WI38 (cell line): ENCODE measurements around the gene OCRL.

ENCODE experiments used
- H3K4me3 ChIP-seq: 2 replicates; pipeline ENCODE4 v1.5.1; 2011; ENCODE audit warnings: low read depth, mild to moderate bottlenecking, control low read depth, low read length
- TF ChIP-seq, protein P1 (sequence below): IDR thresholded peaks from 2 replicates; pipeline ENCODE4 v1.5.1; 2012; ENCODE audit warnings: low read depth, mild to moderate bottlenecking, control low read depth, low read length

Gene OCRL

DNA sequence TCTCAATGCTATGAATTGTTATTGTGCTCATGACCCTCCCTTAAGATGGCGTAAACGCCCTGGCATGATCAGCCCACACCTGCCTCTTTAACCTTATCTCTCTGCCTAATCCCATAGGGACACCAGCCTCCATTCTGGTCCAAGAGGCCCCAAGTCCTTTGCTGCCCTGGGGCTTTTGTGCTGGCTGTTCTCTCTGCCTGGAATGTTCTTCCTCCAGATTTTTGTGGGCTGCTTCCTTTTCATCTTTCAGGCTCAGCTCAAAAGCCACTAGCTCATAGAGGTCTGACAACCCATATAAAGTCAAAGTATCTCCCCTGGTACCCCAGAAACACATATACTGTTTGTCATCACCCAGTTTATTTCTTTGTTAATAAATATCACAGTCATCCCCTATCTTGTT lies 72.3 kb downstream of the OCRL start:
- H3K4me3 ChIP-seq: no peak overlapping the region
- TF ChIP-seq, protein P1, sequence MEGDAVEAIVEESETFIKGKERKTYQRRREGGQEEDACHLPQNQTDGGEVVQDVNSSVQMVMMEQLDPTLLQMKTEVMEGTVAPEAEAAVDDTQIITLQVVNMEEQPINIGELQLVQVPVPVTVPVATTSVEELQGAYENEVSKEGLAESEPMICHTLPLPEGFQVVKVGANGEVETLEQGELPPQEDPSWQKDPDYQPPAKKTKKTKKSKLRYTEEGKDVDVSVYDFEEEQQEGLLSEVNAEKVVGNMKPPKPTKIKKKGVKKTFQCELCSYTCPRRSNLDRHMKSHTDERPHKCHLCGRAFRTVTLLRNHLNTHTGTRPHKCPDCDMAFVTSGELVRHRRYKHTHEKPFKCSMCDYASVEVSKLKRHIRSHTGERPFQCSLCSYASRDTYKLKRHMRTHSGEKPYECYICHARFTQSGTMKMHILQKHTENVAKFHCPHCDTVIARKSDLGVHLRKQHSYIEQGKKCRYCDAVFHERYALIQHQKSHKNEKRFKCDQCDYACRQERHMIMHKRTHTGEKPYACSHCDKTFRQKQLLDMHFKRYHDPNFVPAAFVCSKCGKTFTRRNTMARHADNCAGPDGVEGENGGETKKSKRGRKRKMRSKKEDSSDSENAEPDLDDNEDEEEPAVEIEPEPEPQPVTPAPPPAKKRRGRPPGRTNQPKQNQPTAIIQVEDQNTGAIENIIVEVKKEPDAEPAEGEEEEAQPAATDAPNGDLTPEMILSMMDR: no peak

DNA sequence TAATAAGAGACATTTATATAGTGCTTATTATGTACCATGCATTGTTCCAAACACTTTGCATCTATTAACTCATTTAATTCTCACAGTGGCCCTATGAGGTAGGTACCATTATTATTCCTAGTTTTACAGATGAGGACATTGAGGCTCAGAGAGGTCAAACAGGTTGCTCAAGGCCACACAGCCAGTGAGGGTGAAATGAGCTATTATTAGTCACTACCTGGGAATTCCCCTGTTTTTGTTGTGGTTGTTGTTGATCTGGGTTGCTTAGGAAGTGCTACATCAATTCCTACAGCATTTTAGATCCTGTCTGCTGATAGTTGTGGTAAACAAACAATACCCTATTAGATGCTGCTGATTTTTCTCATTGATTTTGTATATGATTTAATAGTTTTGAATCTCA lies 73.5 kb downstream of the OCRL start:
- H3K4me3 ChIP-seq: no peak overlapping the region
- TF ChIP-seq, protein P1: no peak

DNA sequence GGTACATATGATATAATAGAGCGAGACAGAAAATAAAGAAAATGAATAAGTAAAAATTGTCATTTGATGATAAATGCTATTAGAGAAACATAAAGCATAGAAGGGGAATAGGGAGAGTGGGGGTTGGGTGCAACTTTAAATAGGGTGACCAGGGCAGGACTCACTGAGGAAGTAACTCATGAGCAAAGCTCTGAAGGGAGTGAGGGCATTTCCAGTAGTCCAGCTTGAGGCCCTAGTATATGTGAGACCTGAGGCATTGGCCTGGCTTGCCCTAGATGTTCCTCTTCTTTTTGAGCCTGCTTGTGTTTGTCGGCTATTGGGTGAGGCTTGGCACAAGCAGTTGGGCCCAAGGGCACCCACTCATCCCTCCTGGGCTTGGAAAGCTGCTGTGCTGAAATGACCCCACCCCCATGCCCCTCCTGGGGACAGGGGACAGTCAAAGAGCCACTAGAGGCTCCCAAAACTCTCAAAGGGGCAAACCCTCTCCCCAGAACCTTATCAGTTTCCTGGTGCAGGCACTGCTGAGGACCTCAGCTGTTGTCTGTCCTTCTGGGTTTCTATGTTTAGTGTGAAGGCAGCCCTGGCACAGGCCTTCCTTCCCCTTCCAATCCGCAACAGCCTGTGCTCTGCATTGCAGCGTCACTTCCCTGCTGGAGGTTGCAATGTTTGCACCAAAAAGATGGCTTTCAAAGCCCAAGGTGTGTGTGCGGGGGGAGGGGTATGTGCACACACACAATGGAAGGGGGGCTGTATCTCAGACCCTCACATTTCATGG lies 74.6 kb downstream of the OCRL start:
- no peak overlapping the region for H3K4me3 ChIP-seq
- TF ChIP-seq, protein P1: no peak

DNA sequence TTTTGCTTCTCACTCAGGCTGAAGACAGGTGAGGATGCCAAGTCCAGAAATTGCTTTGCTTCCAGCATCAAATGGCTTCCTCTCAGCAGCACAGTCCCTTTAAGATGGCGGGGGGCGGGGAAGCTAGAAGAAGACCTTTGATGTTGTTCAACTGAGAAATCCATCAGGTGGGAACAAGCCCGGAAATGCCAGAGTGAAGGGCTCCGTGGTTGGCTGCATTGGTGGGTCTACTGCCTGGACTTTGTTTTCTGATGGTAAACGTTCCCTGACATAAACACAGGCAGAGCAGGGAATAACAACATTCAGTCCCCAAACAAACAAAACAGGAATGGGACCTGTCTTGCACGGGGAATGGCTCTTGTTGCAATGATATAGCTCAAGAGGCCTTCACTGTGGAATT lies 77.4 kb downstream of the OCRL start:
- TF ChIP-seq, protein P1: no peak
- H3K4me3 ChIP-seq: no peak overlapping the region

DNA sequence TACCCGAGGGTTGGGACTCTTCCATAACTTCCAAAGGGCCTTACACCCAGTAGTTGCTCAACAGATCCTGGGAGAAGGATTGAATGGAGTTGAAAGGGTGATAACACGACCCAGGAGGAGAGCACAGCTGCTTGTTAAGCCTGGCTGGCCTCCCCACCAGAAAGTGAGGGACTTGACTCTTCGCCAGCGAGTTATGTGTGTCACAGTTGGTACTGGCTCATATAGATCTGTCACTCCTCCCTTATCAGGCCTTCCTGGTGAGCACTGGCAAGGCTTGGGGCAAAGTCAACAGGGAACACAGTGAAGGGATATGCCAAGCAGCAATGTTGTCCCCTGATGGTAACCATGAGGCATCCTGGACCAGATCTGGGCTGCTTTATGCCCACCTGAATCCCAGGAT lies 78.9 kb downstream of the OCRL start:
- no peak overlapping the region for H3K4me3 ChIP-seq
- TF ChIP-seq, protein P1: no peak

DNA sequence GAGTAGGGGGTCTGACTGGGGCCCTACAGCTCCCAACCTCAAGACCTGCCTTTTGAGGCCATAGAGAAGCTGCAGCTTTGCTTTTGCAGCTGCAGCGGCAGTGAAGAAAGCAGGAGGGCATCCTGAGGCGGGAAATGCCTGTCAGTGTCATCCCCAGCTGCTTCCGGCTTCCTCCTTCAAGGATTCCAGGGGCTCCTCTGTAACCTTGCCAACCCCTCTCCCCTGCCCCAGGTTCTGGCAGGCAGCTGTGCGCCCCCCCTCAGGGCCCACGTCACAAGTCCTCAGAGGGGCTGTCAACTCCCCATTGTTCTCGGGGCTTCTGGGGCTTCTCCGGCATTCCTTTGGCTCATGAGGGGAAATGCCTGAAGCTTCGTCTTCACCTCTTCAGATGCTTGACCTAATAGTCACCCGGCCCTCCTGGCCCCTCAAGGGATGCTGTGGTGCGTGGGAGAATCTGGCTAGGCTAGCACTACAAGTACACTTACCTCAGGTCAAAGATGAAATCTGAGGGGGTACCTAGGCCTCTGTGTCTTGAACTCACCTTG lies 82.8 kb downstream of the OCRL start:
- H3K4me3 ChIP-seq: no peak overlapping the region
- TF ChIP-seq, protein P1: no peak

DNA sequence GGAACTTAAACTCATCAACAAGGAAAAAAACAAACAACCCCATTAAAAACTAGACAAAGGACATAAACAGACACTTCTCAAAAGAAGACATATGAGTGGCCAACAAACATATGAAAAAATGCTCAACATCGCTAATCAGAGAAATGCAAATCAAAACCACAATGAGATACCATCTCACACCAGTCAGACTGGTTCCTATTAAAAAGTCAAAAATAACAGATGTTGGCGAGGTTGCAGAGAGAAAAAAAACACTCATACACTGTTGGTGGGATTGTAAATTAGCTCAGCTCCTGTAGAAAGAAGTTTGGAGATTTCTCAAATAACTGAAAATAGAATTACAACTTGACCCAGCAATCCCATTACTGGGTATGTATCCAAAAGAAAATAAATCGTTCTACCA lies 86.0 kb downstream of the OCRL start:
- TF ChIP-seq, protein P1: no peak
- no peak overlapping the region for H3K4me3 ChIP-seq
